H1 (cell line): ENCODE measurements around the gene COQ8A. TPM values are rescaled to one million over a fixed set of nuclear protein-coding genes. Genes with fewer than 3 reads are reported as not detected.

Experiments used
- BACH1 ChIP-seq: IDR thresholded peaks from 2 replicates; pipeline ENCODE4 v1.6.1; 2012; ENCODE audit warnings: low read length, improper control_type of control experiment
- CHD2 ChIP-seq: IDR thresholded peaks from 2 replicates; pipeline ENCODE4 v1.6.1; 2012; ENCODE audit warnings: low read length, improper control_type of control experiment
- E2F6 ChIP-seq: IDR thresholded peaks from 2 replicates; pipeline ENCODE4 v1.6.1; 2012; ENCODE audit warnings: inconsistent platforms
- MAFK ChIP-seq: IDR thresholded peaks from 2 replicates; pipeline ENCODE4 v1.6.1; 2012; ENCODE audit warnings: low read depth, mild to moderate bottlenecking, improper control_type of control experiment, low read length
- RXRA ChIP-seq: IDR thresholded peaks from 2 replicates; pipeline ENCODE4 v1.6.1; 2011; ENCODE audit warnings: low read depth, mild to moderate bottlenecking, low read length, moderate library complexity; ENCODE audit not compliant: insufficient read depth
- ZNF274 ChIP-seq: IDR thresholded peaks from 2 replicates; pipeline ENCODE4 v1.7.0; 2012; ENCODE audit warnings: low read length, borderline replicate concordance; ENCODE audit errors: extremely low read depth
- polyA plus RNA-seq, 7 experiments: library from polyadenylated mRNA; depleted of rRNA in 3 of 7; stranded (reverse) in 5 of 7; unstranded in 2 of 7; fragments of >200 nt in 5 of 7; fragments of 200-250 nt in 2 of 7; gene quantifications; 1 replicate in 5 of 7; 2 replicates in 1 of 7; 4 replicates in 1 of 7; pipeline versions ENCODE4 v1.2.1 to v1.2.3, GENCODE V29; 2011 to 2013; ENCODE audit warnings: missing spikeins in 2 of 7, mixed read lengths in 2 of 7
- total RNA-seq: library from RNA; stranded (reverse); fragmentation: NEBNext Ultra II Directional; extraction: Animal tissue kit (Norgen Biotek cat#: 25700); gene quantifications from 2 replicates; pipeline ENCODE4 v1.2.1, GENCODE V29; 2021

COQ8A gene
- total and polyA plus RNA-seq, 2 of the 8 experiments (the other 6 are each of a cell fraction or from before 2014, with no cell fraction given): 28.5 to 38.9 TPM

DNA sequence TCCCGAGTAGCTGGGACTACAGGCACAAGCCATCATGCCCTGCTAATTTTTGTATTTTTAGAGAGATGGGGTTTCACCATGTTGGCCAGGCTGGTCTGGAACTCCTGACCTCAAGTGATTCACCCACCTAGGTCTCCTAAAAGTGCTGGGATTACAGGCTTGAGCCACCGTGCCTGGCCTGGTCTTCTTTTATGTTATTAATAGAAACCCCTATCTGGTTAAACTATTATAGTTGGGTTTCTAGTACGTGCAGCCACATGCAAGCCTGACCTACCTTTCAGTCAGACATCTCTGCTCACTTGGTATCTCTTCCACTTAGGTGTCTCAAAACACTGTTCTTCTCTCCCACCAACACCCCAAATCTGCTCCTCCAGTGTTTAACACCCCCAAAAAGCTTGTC is 35.3 kb upstream of the COQ8A start (continued):
- TF ChIP-seq RXRA (no peak), BACH1 (no peak), CHD2 (no peak), E2F6 (no peak), ZNF274 (no peak), MAFK (no peak)
